Liver (tissue), 9 donors: ENCODE data around the gene MAGI1. TPM values are rescaled to one million over a fixed set of nuclear protein-coding genes. Genes with fewer than 3 reads are reported as not detected.

Experiments used
- DNase-seq: peaks from one replicate; pipeline ENCODE4 v3.0.0-alpha.2; 2017; ENCODE audit warnings: low spot score
- H3K27ac ChIP-seq, 2 donors: one replicate each; pipeline ENCODE4 v1.7.0; 2013; ENCODE audit warnings: inconsistent platforms in 2 of 2, low read length in 2 of 2, control low read depth in 1 of 2, low read depth in 1 of 2, mild to moderate bottlenecking in 1 of 2
- H3K27me3 ChIP-seq, 4 donors: one replicate each; pipeline versions ENCODE4 v1.6.1 to v1.7.0; 2013; ENCODE audit warnings: low read length in 3 of 4, inconsistent platforms in 1 of 4, mild to moderate bottlenecking in 1 of 4, moderate library complexity in 1 of 4; ENCODE audit not compliant: control insufficient read depth in 4 of 4, insufficient read depth in 4 of 4
- H3K36me3 ChIP-seq, 4 donors: one replicate each; pipeline versions ENCODE4 v1.6.1 to v1.7.0; 2013; ENCODE audit warnings: low read length in 3 of 4, mild to moderate bottlenecking in 3 of 4, low read depth in 1 of 4, moderate library complexity in 1 of 4; ENCODE audit not compliant: control insufficient read depth in 4 of 4, insufficient read depth in 3 of 4
- H3K4me1 ChIP-seq, 4 donors: one replicate each; pipeline versions ENCODE4 v1.6.1 to v1.7.0; 2013; ENCODE audit warnings: low read length in 3 of 4, mild to moderate bottlenecking in 3 of 4, moderate library complexity in 1 of 4; ENCODE audit not compliant: control insufficient read depth in 4 of 4, insufficient read depth in 4 of 4
- H3K4me3 ChIP-seq, 3 donors: one replicate each; pipeline versions ENCODE4 v1.6.1 to v1.7.0; 2013; ENCODE audit warnings: low read length in 3 of 3, control low read depth in 1 of 3, low read depth in 1 of 3, mild to moderate bottlenecking in 1 of 3
- H3K9ac ChIP-seq, 2 donors: one replicate each; pipeline ENCODE4 v1.7.0; 2013; ENCODE audit warnings: low read length in 2 of 2, mild to moderate bottlenecking in 2 of 2, moderate library complexity in 2 of 2, control low read depth in 1 of 2, low read depth in 1 of 2
- H3K9me3 ChIP-seq, 4 donors: one replicate each; pipeline versions ENCODE4 v1.6.1 to v1.7.0; 2013; ENCODE audit warnings: low read length in 3 of 4; ENCODE audit not compliant: control insufficient read depth in 4 of 4
- EGR1 ChIP-seq, 2 donors: IDR thresholded peaks; 2 replicates each; pipeline ENCODE4 v1.6.1; 2016 to 2018; ENCODE audit warnings: antibody characterized with exemption in 2 of 2, low read depth in 2 of 2
- FOXA1 ChIP-seq: IDR thresholded peaks from 2 replicates; pipeline ENCODE4 v1.6.1; 2016; ENCODE audit warnings: antibody characterized with exemption
- FOXA2 ChIP-seq: IDR thresholded peaks from 2 replicates; pipeline ENCODE4 v1.6.1; 2016; ENCODE audit warnings: antibody characterized with exemption
- GABPA ChIP-seq, 2 donors: IDR thresholded peaks in 1 of 2; conservative IDR thresholded peaks in 1 of 2; 2 replicates each; pipeline ENCODE4 v1.6.1; 2016; ENCODE audit warnings: antibody characterized with exemption in 2 of 2, mild to moderate bottlenecking in 1 of 2, moderate library complexity in 1 of 2
- HNF4A ChIP-seq, 2 donors: conservative IDR thresholded peaks; 2 replicates each; pipeline ENCODE4 v1.6.1; 2016; ENCODE audit warnings: antibody characterized with exemption in 2 of 2, mild to moderate bottlenecking in 2 of 2
- HNF4G ChIP-seq: IDR thresholded peaks from 2 replicates; pipeline ENCODE4 v1.6.1; 2016; ENCODE audit warnings: antibody characterized with exemption
- JUND ChIP-seq, 2 donors: IDR thresholded peaks; 2 replicates each; pipeline ENCODE4 v1.6.1; 2016; ENCODE audit warnings: antibody characterized with exemption in 2 of 2
- NR2F2 ChIP-seq: IDR thresholded peaks from 2 replicates; pipeline ENCODE4 v1.6.1; 2016; ENCODE audit warnings: antibody characterized with exemption
- RAD21 ChIP-seq, 2 donors: IDR thresholded peaks; 2 replicates each; pipeline ENCODE4 v1.6.1; 2016; ENCODE audit warnings: antibody characterized with exemption in 2 of 2, mild to moderate bottlenecking in 2 of 2
- SP1 ChIP-seq: IDR thresholded peaks from 2 replicates; pipeline ENCODE4 v1.6.1; 2018; ENCODE audit warnings: antibody characterized with exemption, mild to moderate bottlenecking
- TAF1 ChIP-seq: conservative IDR thresholded peaks from 2 replicates; pipeline ENCODE4 v1.6.1; 2016; ENCODE audit warnings: antibody characterized with exemption, mild to moderate bottlenecking
- YY1 ChIP-seq: IDR thresholded peaks from 2 replicates; pipeline ENCODE4 v1.6.1; 2016; ENCODE audit warnings: antibody characterized with exemption, mild to moderate bottlenecking
- WGBS: extraction: QIAGEN DNeasy Blood & Tissue Kit; methylation state at CpG from one replicate; pipeline ENCODE4 v1.1.7; 2013; 5-methylcytosine and 5-hydroxymethylcytosine counted together
- polyA plus RNA-seq, 2 donors: library from polyadenylated mRNA; stranded (reverse) in 1 of 2; unstranded in 1 of 2; fragments of 200-250 nt in 1 of 2; fragments of >200 nt in 1 of 2; fragmentation: Nextera tagmentation in 1 of 2; extraction: Ambion mirVana in 1 of 2; gene quantifications; one replicate each; pipeline versions ENCODE4 v1.2.1 to v1.2.3, GENCODE V29; 2013 to 2015
- total RNA-seq, 2 donors: library from RNA; depleted of rRNA; stranded (reverse); fragments of >200 nt; gene quantifications; one replicate each; pipeline ENCODE4 v1.2.3, GENCODE V29; 2014
- TF ChIP-seq, protein P1 (sequence below): fragments of 150-350 bp; IDR thresholded peaks from 2 replicates; pipeline ENCODE4 v1.5.1; 2017; ENCODE audit warnings: improper control_type of control experiment, low read depth, low read length; ENCODE audit not compliant: missing input control
- TF ChIP-seq, protein P2 (sequence below): IDR thresholded peaks from 2 replicates; pipeline ENCODE4 v1.6.1; 2016; ENCODE audit warnings: antibody characterized with exemption, mild to moderate bottlenecking
- TF ChIP-seq, protein P3 (sequence below): IDR thresholded peaks from 2 replicates; pipeline ENCODE4 v1.6.1; 2016; ENCODE audit warnings: antibody characterized with exemption
- TF ChIP-seq, protein P4 (sequence below): IDR thresholded peaks from 2 replicates; pipeline ENCODE4 v1.6.1; 2016; ENCODE audit warnings: antibody characterized with exemption
- donor health status: healthy.
- donor health status: healthy.
- donor health status: healthy.
- donor health status: healthy.
- donor health status: healthy.

The MAGI1 gene
- total and polyA plus RNA-seq, 4 donors: 9.6 to 68.8 (median 14.0) TPM

DNA sequence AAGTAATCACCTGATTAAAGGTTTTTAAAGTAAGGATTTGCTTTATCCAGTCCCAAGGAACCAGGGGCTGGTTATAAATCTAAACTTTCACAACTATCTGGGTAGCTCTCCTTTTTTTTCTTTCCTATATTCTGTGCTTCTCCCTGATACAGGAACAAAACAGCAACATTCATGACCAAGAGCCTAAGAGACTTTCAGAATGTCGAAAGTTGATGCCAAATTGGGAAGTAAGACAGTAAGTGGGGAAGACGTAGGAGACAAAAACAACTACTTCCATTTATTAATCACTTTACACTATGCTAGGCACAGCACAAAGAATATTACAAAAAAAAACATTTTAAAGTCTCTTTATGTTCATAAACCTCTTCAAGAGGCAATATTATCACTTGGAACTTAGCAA, 211.6 kb downstream of the MAGI1 start:
- Histone ChIP-seq H3K9ac (no peak overlapping the region), H3K27ac (no peak overlapping the region), H3K4me3 (no peak overlapping the region), H3K27me3 (no peaks in the 10 kb centered on the region), H3K4me1 (peaks cover 0 to 10% (median 3%) of the 10 kb centered on the region in 4 donors), H3K36me3 (no peaks in the 10 kb centered on the region), H3K9me3 (no peaks in the 10 kb centered on the region)
- DNase-seq: no peak
- WGBS: 86% methylated on average over 2 of the region's 2 CpGs
- TF ChIP-seq FOXA2 (no peak), NR2F2 (no peak), YY1 (no peak), FOXA1 (no peak), HNF4A (conservative IDR thresholded peaks at IDR 0.05) (no peak), JUND (IDR thresholded peaks at IDR 0.05) (no peak), SP1 (no peak), RAD21 (IDR thresholded peaks at IDR 0.05) (no peak), GABPA (IDR thresholded peaks at IDR 0.05 in 1 of 2, conservative IDR thresholded peaks at IDR 0.05 in 1 of 2) (no peak)
- TF ChIP-seq, protein P1, sequence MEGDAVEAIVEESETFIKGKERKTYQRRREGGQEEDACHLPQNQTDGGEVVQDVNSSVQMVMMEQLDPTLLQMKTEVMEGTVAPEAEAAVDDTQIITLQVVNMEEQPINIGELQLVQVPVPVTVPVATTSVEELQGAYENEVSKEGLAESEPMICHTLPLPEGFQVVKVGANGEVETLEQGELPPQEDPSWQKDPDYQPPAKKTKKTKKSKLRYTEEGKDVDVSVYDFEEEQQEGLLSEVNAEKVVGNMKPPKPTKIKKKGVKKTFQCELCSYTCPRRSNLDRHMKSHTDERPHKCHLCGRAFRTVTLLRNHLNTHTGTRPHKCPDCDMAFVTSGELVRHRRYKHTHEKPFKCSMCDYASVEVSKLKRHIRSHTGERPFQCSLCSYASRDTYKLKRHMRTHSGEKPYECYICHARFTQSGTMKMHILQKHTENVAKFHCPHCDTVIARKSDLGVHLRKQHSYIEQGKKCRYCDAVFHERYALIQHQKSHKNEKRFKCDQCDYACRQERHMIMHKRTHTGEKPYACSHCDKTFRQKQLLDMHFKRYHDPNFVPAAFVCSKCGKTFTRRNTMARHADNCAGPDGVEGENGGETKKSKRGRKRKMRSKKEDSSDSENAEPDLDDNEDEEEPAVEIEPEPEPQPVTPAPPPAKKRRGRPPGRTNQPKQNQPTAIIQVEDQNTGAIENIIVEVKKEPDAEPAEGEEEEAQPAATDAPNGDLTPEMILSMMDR: no peak
- TF ChIP-seq, protein P2, sequence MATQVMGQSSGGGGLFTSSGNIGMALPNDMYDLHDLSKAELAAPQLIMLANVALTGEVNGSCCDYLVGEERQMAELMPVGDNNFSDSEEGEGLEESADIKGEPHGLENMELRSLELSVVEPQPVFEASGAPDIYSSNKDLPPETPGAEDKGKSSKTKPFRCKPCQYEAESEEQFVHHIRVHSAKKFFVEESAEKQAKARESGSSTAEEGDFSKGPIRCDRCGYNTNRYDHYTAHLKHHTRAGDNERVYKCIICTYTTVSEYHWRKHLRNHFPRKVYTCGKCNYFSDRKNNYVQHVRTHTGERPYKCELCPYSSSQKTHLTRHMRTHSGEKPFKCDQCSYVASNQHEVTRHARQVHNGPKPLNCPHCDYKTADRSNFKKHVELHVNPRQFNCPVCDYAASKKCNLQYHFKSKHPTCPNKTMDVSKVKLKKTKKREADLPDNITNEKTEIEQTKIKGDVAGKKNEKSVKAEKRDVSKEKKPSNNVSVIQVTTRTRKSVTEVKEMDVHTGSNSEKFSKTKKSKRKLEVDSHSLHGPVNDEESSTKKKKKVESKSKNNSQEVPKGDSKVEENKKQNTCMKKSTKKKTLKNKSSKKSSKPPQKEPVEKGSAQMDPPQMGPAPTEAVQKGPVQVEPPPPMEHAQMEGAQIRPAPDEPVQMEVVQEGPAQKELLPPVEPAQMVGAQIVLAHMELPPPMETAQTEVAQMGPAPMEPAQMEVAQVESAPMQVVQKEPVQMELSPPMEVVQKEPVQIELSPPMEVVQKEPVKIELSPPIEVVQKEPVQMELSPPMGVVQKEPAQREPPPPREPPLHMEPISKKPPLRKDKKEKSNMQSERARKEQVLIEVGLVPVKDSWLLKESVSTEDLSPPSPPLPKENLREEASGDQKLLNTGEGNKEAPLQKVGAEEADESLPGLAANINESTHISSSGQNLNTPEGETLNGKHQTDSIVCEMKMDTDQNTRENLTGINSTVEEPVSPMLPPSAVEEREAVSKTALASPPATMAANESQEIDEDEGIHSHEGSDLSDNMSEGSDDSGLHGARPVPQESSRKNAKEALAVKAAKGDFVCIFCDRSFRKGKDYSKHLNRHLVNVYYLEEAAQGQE: no peak

DNA sequence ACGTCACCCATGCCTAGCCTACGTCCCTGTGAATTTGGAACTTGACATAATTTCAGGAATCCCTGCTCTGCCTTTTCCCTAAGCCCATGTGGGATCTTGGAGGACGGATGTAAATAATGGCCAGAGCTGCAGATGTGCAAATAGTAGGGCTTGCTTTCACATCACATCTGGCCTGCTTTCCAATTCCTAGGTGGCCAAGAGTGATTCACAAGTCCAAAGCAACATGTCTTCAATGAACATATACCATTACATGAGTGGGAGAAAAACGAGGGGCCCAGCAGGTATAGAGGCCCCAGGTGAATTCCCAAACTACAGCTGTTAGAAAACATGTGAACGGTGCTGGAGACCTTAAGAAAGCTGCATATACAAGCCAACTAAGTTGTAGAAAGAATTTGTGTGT, 214.6 kb downstream of the MAGI1 start:
- DNase-seq: no peak
- no peak overlapping the region for H3K9ac ChIP-seq
- H3K27me3 ChIP-seq: no peaks in the 10 kb centered on the region
- no peak for TF ChIP-seq HNF4G
- TF ChIP-seq, protein P2: no peak
- no peak for TF ChIP-seq HNF4A (conservative IDR thresholded peaks at IDR 0.05)
- no peak for TF ChIP-seq SP1
- TF ChIP-seq FOXA2: no peak
- TF ChIP-seq, protein P3, sequence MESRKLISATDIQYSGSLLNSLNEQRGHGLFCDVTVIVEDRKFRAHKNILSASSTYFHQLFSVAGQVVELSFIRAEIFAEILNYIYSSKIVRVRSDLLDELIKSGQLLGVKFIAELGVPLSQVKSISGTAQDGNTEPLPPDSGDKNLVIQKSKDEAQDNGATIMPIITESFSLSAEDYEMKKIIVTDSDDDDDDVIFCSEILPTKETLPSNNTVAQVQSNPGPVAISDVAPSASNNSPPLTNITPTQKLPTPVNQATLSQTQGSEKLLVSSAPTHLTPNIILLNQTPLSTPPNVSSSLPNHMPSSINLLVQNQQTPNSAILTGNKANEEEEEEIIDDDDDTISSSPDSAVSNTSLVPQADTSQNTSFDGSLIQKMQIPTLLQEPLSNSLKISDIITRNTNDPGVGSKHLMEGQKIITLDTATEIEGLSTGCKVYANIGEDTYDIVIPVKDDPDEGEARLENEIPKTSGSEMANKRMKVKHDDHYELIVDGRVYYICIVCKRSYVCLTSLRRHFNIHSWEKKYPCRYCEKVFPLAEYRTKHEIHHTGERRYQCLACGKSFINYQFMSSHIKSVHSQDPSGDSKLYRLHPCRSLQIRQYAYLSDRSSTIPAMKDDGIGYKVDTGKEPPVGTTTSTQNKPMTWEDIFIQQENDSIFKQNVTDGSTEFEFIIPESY: no peak
- TF ChIP-seq TAF1: no peak
- TF ChIP-seq JUND (IDR thresholded peaks at IDR 0.05): no peak
- no peak for TF ChIP-seq NR2F2
- TF ChIP-seq, protein P4, sequence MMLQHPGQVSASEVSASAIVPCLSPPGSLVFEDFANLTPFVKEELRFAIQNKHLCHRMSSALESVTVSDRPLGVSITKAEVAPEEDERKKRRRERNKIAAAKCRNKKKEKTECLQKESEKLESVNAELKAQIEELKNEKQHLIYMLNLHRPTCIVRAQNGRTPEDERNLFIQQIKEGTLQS: no peak
- no peak for TF ChIP-seq EGR1 (IDR thresholded peaks at IDR 0.05; ENCODE audit: low read depth in 2 of 2)
- no peak overlapping the region for H3K4me3 ChIP-seq
- no peaks in the 10 kb centered on the region for H3K36me3 ChIP-seq
- 70% methylated on average over 5 of the region's 5 CpGs for WGBS
- no peaks in the 10 kb centered on the region for H3K9me3 ChIP-seq
- H3K4me1 ChIP-seq: peaks cover 6 to 24% (median 11%) of the 10 kb centered on the region in 4 donors
- H3K27ac ChIP-seq: no peak overlapping the region
